K562 (cell line): Measurements from ENCODE around the gene KCTD15. TPM values are rescaled to one million over a fixed set of nuclear protein-coding genes. Genes with fewer than 3 reads are reported as not detected.

Source experiments
- C11orf30 ChIP-seq: fragments of 450-650 bp; IDR thresholded peaks from 2 replicates; pipeline ENCODE4 v1.6.1; 2016; ENCODE audit warnings: low read depth, mild to moderate bottlenecking
- FOXM1 ChIP-seq, 2 experiments: fragments of 450-650 bp in 1 of 2; sonication (generic) in 1 of 2; formaldehyde crosslinking in 1 of 2; IDR thresholded peaks; 2 replicates each; pipeline versions ENCODE4 v1.6.1 to v1.9.0; 2017 to 2022; ENCODE audit warnings: low read depth in 2 of 2, mild to moderate bottlenecking in 2 of 2, missing genetic modification reagents in 1 of 2, moderate library complexity in 1 of 2
- GABPA ChIP-seq: fragments of 200-800 bp; sonication (Bioruptor generic); conservative IDR thresholded peaks from 2 replicates; pipeline ENCODE4 v1.6.1; 2016; ENCODE audit warnings: low read depth, missing genetic modification characterization, missing compliant biosample characterization
- HCFC1 ChIP-seq: IDR thresholded peaks from 2 replicates; pipeline ENCODE4 v1.6.1; 2012; ENCODE audit warnings: low read depth, low read length, improper control_type of control experiment
- NR0B1 ChIP-seq: fragments of 450-650 bp; IDR thresholded peaks from one replicate; pipeline ENCODE4 v1.6.1; 2018; ENCODE audit warnings: mild to moderate bottlenecking, moderate library complexity; ENCODE audit not compliant: partially characterized antibody
- RERE ChIP-seq: sonication (generic); formaldehyde crosslinking; IDR thresholded peaks from 2 replicates; pipeline ENCODE4 v1.8.0; 2023; ENCODE audit warnings: missing genetic modification reagents, mild to moderate bottlenecking, borderline replicate concordance
- SAFB2 ChIP-seq: fragments of 200-400 bp; formaldehyde crosslinking; IDR thresholded peaks from 2 replicates; pipeline ENCODE4 v1.6.1; 2018; ENCODE audit warnings: borderline replicate concordance, low read length, low read depth, moderate library complexity; ENCODE audit not compliant: severe bottlenecking
- TFAP4 ChIP-seq: sonication (generic); formaldehyde crosslinking; IDR thresholded peaks from 2 replicates; pipeline ENCODE4 v1.8.0; 2022; ENCODE audit warnings: missing genetic modification reagents, mild to moderate bottlenecking, moderate library complexity, borderline replicate concordance
- TRIM25 ChIP-seq: fragments of 450-650 bp; IDR thresholded peaks from 2 replicates; pipeline ENCODE4 v1.7.0; 2016; ENCODE audit warnings: borderline replicate concordance
- ZHX1 ChIP-seq: fragments of 150-350 bp; conservative IDR thresholded peaks from 2 replicates; pipeline ENCODE4 v1.6.1; 2014; ENCODE audit warnings: low read length
- ZKSCAN1 ChIP-seq: fragments of 150-350 bp; IDR thresholded peaks from 2 replicates; pipeline ENCODE4 v1.6.1; 2016; ENCODE audit warnings: low read depth, low read length
- ZNF253 ChIP-seq: fragments of 250-450 bp; sonication (Bioruptor Pico); conservative IDR thresholded peaks from 2 replicates; pipeline ENCODE4 v1.6.1; 2021; ENCODE audit warnings: mild to moderate bottlenecking
- polyA plus RNA-seq, 8 experiments: library from polyadenylated mRNA; depleted of rRNA in 4 of 8; stranded (reverse) in 5 of 8; unstranded in 3 of 8; fragments of >200 nt; fragmentation: Nextera tagmentation in 2 of 8; fragmentation: Illumina TruSeq in 1 of 8; extraction: Ambion mirVana in 2 of 8; extraction: Trizol in 1 of 8; gene quantifications; 2 replicates each; pipeline versions ENCODE4 v1.2.1 to v1.2.3, GENCODE V29; 2011 to 2014; ENCODE audit warnings: inconsistent platforms in 1 of 8, missing spikeins in 1 of 8
- total RNA-seq, 7 experiments: library from RNA; depleted of rRNA in 6 of 7; stranded (reverse); fragments of >200 nt in 6 of 7; fragmentation: Illumina TruSeq in 2 of 7; extraction: Trizol in 2 of 7; gene quantifications; 2 replicates each; pipeline versions ENCODE4 v1.2.1 to v1.2.3, GENCODE V29; 2011 to 2021; ENCODE audit warnings: low replicate concordance in 1 of 7

KCTD15 gene
- total and polyA plus RNA-seq, 9 of the 15 experiments (the other 6 are each of a cell fraction or from before 2014, with no cell fraction given), result 1.7 to 49.0 (median 11.8) TPM

- TF ChIP-seq NR0B1 (no peak), RERE (CRISPR knock-in tag) (no peak), HCFC1 (no peak; the same call in 1 of the 2 replicates), SAFB2 (no peak), GABPA (tag) (0 out of 2 replicates have a peak, but pooled peaks have one; percentile 45), TFAP4 (CRISPR knock-in tag) (peak; percentile 35; the same call in 1 of the 2 replicates), ZHX1 (no peak), ZKSCAN1 (no peak), FOXM1 (IDR thresholded peaks at IDR 0.05; ENCODE audit: low read depth) (no peak), FOXM1 (CRISPR knock-in tag; IDR thresholded peaks at IDR 0.05; ENCODE audit: low read depth) (no peak), ZNF253 (CRISPR knock-in tag) (no peak), C11orf30 (no peak), TRIM25 (no peak)
Measured at GRCh38 chr19:33795370-33796163, 1.1 kb upstream of the KCTD15 start (continued).
